Esophagus muscularis mucosa (tissue), 4 donors: ENCODE results near the gene MYMX.

ENCODE experiments used
- EP300 ChIP-seq: sonication (generic); formaldehyde crosslinking; IDR thresholded peaks from one replicate; pipeline ENCODE4 v1.6.1; 2017; ENCODE audit warnings: antibody characterized with exemption
- POLR2A ChIP-seq: fragments of 450-650 bp; IDR thresholded peaks from one replicate; pipeline ENCODE4 v1.6.1; 2017; ENCODE audit warnings: antibody characterized with exemption, moderate library complexity, mild to moderate bottlenecking, low read depth
- POLR2AphosphoS5 ChIP-seq, 2 donors: sonication (generic); formaldehyde crosslinking; IDR thresholded peaks; one replicate each; pipeline ENCODE4 v1.6.1; 2017; ENCODE audit warnings: antibody characterized with exemption in 2 of 2
- TF ChIP-seq, protein P1 (sequence below), 3 experiments: fragments of 200-600 bp in 2 of 3; fragments of 450-650 bp in 1 of 3; sonication (generic) in 2 of 3; IDR thresholded peaks; one replicate each; pipeline ENCODE4 v1.5.1; 2017 to 2019; ENCODE audit warnings: antibody characterized with exemption in 3 of 3, mild to moderate bottlenecking in 2 of 3, moderate library complexity in 1 of 3

DNA sequence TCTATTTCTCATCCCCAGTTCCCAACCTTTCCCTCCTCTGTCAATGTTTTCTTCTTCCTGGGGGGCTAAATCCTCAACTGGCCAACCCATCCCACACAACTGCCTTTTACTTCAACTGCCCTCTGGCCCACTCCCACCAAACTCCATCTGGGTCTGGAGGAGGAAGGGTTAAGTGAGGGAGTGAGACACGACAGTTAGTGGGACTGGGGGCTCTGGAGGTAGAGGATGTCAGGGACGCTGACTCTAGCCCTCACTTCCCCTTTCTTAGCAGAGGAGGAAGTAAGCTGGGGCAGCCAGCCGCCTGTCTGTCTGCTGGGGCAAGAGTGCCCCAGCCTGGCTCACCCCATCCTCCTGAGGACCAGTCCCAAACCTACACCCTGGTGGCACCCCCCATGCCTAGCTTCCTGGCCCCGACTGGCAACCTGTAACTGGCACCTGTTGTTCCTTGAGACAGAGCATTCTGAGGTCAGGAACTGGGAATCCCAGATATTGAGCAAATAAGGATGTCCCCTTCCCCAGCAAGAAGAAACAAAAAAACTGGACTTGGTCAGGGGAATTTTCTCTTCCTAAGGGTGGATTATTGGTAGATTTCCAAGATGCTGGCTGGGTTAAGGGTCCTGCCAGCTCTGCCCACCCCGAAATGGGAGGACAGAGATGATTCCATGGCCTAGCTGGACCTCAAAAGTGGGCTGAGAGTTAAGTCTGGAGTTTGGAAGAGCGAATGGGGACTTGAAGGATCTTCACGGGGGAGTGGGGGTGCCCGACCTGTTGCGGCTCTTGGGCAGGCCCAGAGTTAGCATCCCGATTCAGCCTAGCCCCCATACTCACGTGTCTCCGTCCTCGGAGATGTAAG, 47.7 kb downstream of the MYMX start:
- TF ChIP-seq POLR2A (no peak), EP300 (no peak), POLR2AphosphoS5 (IDR thresholded peaks at IDR 0.05) (no peak)
- TF ChIP-seq, protein P1, sequence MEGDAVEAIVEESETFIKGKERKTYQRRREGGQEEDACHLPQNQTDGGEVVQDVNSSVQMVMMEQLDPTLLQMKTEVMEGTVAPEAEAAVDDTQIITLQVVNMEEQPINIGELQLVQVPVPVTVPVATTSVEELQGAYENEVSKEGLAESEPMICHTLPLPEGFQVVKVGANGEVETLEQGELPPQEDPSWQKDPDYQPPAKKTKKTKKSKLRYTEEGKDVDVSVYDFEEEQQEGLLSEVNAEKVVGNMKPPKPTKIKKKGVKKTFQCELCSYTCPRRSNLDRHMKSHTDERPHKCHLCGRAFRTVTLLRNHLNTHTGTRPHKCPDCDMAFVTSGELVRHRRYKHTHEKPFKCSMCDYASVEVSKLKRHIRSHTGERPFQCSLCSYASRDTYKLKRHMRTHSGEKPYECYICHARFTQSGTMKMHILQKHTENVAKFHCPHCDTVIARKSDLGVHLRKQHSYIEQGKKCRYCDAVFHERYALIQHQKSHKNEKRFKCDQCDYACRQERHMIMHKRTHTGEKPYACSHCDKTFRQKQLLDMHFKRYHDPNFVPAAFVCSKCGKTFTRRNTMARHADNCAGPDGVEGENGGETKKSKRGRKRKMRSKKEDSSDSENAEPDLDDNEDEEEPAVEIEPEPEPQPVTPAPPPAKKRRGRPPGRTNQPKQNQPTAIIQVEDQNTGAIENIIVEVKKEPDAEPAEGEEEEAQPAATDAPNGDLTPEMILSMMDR (IDR thresholded peaks at IDR 0.05): no peak
